ENCODE results near the gene FGFBP1. TPM values are rescaled to one million over a fixed set of nuclear protein-coding genes. Genes with fewer than 3 reads are reported as not detected.

Gene FGFBP1
- total RNA-seq, 4 donors from 2014 or later, result 4.0 to 9.3 (median 7.9) TPM; not detected in 1

DNA sequence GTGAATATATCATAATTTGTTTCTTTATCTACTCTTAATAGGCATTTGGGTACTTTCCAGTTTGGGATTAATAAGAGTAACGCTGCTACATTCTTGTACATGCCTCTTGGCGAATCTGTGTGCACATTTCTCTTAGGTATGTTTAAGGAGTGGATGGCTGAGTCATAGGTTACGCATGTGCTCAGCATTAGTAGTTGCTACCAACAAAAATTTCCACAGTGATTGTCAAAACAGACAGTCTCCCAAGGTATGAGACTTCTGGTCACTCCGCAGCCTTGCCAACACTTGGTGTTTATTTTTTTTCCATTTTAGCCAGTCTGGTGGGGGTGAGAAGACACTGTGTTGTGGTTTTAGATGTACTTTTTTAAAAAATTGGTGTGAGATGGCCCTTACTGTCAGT is 44.6 kb downstream of the FGFBP1 start:
- H3K4me3 ChIP-seq, result no peak overlapping the region
- no peaks in the 10 kb centered on the region for H3K27me3 ChIP-seq
- DNase-seq, result no peak
- H3K27ac ChIP-seq, result no peak overlapping the region
- no peaks in the 10 kb centered on the region for H3K36me3 ChIP-seq
- no peaks in the 10 kb centered on the region for H3K4me1 ChIP-seq
- H3K9me3 ChIP-seq, result no peaks in the 10 kb centered on the region
- TF ChIP-seq, protein P1, sequence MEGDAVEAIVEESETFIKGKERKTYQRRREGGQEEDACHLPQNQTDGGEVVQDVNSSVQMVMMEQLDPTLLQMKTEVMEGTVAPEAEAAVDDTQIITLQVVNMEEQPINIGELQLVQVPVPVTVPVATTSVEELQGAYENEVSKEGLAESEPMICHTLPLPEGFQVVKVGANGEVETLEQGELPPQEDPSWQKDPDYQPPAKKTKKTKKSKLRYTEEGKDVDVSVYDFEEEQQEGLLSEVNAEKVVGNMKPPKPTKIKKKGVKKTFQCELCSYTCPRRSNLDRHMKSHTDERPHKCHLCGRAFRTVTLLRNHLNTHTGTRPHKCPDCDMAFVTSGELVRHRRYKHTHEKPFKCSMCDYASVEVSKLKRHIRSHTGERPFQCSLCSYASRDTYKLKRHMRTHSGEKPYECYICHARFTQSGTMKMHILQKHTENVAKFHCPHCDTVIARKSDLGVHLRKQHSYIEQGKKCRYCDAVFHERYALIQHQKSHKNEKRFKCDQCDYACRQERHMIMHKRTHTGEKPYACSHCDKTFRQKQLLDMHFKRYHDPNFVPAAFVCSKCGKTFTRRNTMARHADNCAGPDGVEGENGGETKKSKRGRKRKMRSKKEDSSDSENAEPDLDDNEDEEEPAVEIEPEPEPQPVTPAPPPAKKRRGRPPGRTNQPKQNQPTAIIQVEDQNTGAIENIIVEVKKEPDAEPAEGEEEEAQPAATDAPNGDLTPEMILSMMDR (IDR thresholded peaks at IDR 0.05), result no peak
- no peak for TF ChIP-seq POLR2A (IDR thresholded peaks at IDR 0.05)

DNA sequence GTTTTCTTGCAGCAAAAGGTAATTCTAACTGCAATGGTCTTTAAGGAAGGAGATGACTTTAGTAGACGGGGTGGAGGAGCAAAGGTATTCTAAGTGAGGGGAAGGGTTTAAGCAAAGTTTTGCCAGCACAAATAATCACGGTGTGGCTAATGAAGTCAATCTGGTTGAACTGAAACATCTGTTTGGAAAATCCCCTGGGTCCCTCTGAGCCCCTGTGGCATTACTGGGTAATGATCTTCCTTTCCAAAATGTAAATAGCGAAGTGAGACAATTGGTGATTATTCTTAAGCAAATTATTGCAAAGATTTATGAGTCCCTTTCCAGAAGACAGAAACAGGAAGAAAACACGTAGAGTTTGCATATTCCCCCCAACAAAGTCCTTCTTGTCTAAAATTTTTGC is 47.2 kb downstream of the FGFBP1 start:
- no peaks in the 10 kb centered on the region for H3K27me3 ChIP-seq
- H3K36me3 ChIP-seq, result no peaks in the 10 kb centered on the region
- H3K9me3 ChIP-seq, result no peaks in the 10 kb centered on the region
- H3K4me1 ChIP-seq, result no peaks in the 10 kb centered on the region
- H3K4me3 ChIP-seq, result no peak overlapping the region
- TF ChIP-seq, protein P1 (IDR thresholded peaks at IDR 0.05), result no peak
- no peak for TF ChIP-seq POLR2A (IDR thresholded peaks at IDR 0.05)
- H3K27ac ChIP-seq, result no peak overlapping the region
- no peak for DNase-seq

DNA sequence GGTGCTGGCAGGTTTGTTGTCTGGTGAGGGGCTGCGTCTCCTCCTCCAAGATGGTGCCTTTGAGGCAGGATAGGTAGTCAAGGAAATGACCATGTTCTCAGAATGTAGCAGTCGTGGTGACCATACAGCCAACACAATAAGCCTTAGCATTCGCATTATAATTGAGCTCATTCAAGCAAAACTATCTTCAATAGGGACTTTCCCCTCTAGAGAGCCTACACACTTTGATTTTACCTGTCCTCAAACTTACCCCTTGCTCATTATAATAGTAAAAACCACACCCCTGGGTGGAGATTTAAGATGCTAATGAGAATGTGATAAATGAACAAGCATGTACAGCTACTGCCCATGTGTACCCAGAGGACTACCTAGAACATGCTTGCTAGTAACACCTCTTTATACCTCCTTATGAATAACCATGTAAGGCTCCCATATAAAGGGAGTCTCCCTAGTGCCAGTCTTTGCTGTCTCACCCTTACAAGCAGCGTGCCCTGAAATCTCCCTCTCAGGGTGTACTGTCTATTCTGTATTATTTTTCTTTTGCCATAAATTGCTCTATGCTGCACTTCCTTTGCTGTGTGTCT is 48.2 kb downstream of the FGFBP1 start:
- Histone ChIP-seq H3K27me3 (no peaks in the 10 kb centered on the region), H3K27ac (no peak overlapping the region), H3K4me3 (no peak overlapping the region), H3K4me1 (no peaks in the 10 kb centered on the region), H3K36me3 (no peaks in the 10 kb centered on the region), H3K9me3 (no peaks in the 10 kb centered on the region)
- DNase-seq, result no peak
- TF ChIP-seq POLR2A (IDR thresholded peaks at IDR 0.05), result no peak
- TF ChIP-seq, protein P1 (IDR thresholded peaks at IDR 0.05), result no peak

DNA sequence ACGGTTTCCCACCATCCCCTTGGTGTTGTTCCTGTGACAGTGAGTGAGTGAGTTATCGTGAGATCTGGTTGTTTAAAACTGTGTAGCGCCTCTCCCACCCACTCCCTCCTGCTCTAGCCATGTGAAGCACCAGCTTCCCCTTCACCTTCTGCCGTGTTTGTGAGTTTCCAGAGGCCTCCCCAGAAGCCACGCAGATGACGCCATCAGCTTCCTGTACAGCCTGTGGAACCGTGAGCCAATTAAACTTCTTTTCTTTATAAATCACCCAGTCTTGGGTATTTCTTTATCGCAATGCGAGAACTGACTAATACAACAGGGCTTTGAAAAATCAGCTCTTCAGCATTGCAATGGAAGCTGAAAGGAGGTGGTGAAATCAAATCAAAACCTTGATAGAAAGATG is 50.0 kb downstream of the FGFBP1 start:
- Histone ChIP-seq H3K27me3 (no peaks in the 10 kb centered on the region), H3K27ac (no peak overlapping the region), H3K9me3 (no peaks in the 10 kb centered on the region), H3K36me3 (no peaks in the 10 kb centered on the region), H3K4me1 (no peaks in the 10 kb centered on the region), H3K4me3 (no peak overlapping the region)
- TF ChIP-seq POLR2A (IDR thresholded peaks at IDR 0.05), result no peak
- TF ChIP-seq, protein P1 (IDR thresholded peaks at IDR 0.05), result no peak
- DNase-seq, result no peak

Other genes starting within 250 kb of the FGFBP1 start
- 10 to 100 TPM in 3 of 4 donors, 1 to 10 TPM in 1; 7.4 to 62.5 (median 40.2) TPM for gene BST1, start 235.7 kb downstream of the FGFBP1 start, total RNA-seq
- gene CD38, start 160.4 kb downstream of the FGFBP1 start, total RNA-seq, result 10 to 100 TPM in 1 of 4 donors, 1 to 10 TPM in 3; 2.1 to 19.0 (median 3.9) TPM
- gene FGFBP2, start 24.4 kb upstream of the FGFBP1 start, total RNA-seq, result not detected
- 100 to 1,000 TPM in 1 of 4 donors, 10 to 100 TPM in 3; 33.8 to 128 (median 58.9) TPM for gene PROM1, start 145.3 kb upstream of the FGFBP1 start, total RNA-seq